AG09309 (cell line): ENCODE measurements around the gene GUCY2C.

ENCODE experiments used
- DNase-seq: peaks from one replicate; pipeline ENCODE4 v3.0.0-alpha.2; 2010; ENCODE audit warnings: low read depth
- H3K4me3 ChIP-seq: 2 replicates; pipeline ENCODE4 v1.5.1; 2011; ENCODE audit warnings: mild to moderate bottlenecking, low read depth, low read length, moderate library complexity; ENCODE audit not compliant: control insufficient read depth
- CTCF ChIP-seq: IDR thresholded peaks from 2 replicates; pipeline ENCODE4 v1.5.1; 2011; ENCODE audit warnings: mild to moderate bottlenecking, low read depth, low read length, inconsistent platforms; ENCODE audit not compliant: insufficient read depth, control insufficient read depth; ENCODE audit errors: missing control alignments

Gene GUCY2C

GRCh38 chr12:14654416-14654815 is 42.0 kb downstream of the GUCY2C start:
- DNase-seq = no peak
- no peak for TF ChIP-seq CTCF
- H3K4me3 ChIP-seq = no peak overlapping the region

GRCh38 chr12:14652483-14652882 is 43.9 kb downstream of the GUCY2C start:
- TF ChIP-seq CTCF = no peak
- no peak overlapping the region for H3K4me3 ChIP-seq
- DNase-seq = no peak

GRCh38 chr12:14651371-14651770 is 45.0 kb downstream of the GUCY2C start:
- no peak for TF ChIP-seq CTCF
- DNase-seq = no peak
- no peak overlapping the region for H3K4me3 ChIP-seq

- no peak for TF ChIP-seq CTCF
- H3K4me3 ChIP-seq = no peak overlapping the region
- DNase-seq = no peak
Measured at GRCh38 chr12:14650789-14651188, 45.6 kb downstream of the GUCY2C start.

GRCh38 chr12:14647028-14647750 is 49.2 kb downstream of the GUCY2C start:
- TF ChIP-seq CTCF = no peak
- no peak overlapping the region for H3K4me3 ChIP-seq
- DNase-seq = no peak

- no peak for DNase-seq
- no peak for TF ChIP-seq CTCF
- no peak overlapping the region for H3K4me3 ChIP-seq
Measured at GRCh38 chr12:14643251-14643650, 53.1 kb downstream of the GUCY2C start.
